ENCODE results near the gene FBXW7.

FBXW7 gene

DNA sequence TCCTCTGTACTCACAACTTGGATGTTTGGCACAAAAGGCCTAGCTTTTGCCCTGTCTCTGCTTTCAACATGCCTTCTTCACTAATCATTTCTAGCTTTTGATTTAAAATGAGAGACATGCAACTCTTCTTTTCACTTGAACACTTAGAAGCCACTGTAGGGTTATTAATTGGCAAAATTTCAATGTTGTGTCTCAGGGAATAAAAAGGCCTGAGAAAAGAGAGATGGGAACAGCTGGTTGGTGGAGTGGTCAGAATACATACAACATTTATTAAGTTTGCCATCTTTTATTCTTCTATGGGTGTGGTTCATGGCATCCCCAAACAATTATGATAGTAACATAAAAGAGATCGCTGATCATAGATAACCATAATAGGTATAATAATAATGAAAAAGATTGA lies 114.3 kb downstream of the FBXW7 start:
- DNase-seq, result no peak

DNA sequence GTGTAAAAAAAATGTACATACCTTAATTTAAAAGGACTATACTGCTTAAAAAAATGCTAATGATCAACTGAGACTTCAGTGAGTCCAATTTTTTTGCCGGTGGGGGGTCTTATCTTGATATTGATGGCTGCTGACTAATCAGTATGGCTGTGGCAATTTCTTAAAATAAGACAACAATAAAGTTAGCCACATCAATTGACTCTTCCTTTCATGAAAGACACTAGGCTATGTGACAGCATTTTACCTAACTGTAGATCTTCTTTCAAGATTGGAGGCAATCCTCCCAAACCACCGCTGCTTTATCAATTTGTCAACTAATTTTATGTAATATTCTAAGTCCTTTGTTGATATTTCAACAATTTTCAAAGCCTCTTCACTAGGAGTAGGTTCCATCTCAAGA lies 116.1 kb downstream of the FBXW7 start:
- DNase-seq, result no peak

DNA sequence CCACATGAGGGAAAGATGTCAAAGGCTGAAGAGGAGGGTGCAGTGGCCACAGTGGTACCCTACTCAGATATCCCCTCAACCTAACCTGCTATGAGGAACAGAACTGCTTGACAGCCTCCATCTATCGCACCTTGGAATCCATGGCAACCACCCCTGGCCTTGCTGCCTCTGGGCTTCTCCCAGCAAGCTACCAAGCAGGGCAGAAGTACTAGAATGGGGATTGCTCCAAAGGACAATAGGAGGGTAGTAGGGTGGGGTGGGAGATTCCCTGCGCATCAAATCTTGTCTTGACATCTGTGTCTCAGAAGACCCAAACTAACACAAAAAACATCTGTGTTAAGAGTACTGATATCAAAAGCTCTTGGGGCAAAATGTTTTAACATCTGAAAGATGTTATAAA lies 118.2 kb downstream of the FBXW7 start:
- DNase-seq, result no peak

DNA sequence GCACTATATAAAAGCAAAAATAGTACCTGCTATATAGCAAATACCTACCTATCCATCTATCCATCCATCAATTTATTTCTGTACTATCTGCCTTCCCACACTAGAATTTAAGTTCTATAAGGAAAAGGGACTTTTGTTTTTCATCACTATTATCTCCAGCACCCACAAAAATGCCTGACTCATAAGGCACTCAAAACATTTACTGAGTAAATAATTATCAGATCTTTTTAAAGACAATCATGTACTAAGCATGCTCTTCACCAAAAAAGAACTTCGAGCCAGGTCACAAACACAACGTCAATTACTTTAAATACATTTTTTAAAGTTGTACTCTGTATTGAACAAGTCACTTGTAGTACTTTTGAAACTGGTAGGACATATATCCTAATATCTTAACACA lies 119.9 kb downstream of the FBXW7 start:
- peak; percentile 43 for DNase-seq

DNA sequence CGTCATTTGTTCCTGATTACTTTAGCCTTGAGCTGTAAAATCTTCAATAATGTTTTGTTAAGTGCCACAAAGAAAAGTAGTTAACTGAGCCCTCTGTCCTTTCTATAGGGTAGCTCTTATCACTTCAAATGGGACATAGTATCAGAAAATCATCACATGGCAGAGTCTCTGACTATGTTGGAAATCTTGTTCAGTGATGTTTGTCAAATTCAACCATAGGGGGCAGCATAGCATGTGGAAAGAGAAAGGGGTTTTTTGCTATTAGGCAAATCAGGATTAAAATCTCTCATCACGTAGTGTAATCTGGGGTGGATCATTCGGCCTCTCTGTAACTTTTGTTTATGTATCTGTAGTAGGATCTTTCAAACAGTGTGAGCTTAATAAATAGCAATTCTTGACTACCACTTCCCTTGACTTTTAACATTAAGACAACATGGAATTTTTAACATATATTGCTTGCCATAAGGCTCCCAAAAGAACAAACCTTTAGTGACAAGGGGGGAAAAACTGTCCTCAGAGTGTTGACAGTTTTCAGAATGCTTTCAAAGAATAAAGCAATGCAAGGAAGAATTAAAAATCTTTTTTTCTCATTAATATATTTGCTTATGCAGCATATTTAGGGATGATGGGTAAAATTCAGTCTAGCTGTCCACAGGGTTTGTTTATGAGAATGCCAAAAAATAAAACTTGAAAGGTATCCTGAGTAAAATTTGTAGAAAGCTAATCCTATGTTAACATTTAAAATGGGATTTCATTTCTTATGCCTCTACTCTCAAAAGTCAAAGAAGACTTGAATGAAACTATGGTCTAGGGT lies 127.2 kb downstream of the FBXW7 start:
- no peak for DNase-seq

DNA sequence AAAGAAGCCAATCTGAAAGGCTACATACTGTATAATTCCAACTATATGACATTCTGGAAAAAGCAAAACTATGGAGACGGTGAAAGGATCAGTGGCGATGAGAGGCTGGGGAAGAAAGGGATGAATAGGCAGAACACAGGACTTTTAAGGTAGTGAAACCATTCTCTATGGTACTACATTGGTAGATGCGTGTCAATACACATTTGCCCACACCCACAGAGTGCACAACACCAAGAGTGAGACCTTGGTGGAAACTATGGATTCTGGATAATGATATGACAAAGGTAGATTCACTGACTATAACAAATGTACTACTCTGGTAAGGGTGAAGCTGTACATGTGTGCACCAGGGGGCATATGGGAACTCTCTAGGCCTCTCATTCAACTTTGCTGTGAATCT lies 134.5 kb downstream of the FBXW7 start:
- DNase-seq, result no peak

DNA sequence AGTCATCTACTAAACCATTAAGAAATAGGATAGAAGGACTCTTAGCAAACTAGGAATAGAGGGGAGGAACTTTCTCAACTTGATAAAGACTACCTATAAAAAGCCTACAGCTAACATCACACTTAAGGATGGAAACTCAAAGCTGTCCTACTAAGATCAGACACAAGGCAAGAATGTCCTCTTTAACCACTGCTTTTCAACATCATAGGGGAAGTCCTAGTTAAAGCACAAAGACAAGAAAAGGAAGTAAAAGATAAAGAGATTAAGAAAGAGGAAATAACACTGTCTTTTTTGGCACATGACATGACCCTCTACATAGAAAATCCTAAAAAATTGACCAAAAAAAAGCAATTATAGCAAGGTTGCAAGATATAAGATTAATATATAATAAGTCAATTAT lies 136.6 kb downstream of the FBXW7 start:
- no peak for DNase-seq

DNA sequence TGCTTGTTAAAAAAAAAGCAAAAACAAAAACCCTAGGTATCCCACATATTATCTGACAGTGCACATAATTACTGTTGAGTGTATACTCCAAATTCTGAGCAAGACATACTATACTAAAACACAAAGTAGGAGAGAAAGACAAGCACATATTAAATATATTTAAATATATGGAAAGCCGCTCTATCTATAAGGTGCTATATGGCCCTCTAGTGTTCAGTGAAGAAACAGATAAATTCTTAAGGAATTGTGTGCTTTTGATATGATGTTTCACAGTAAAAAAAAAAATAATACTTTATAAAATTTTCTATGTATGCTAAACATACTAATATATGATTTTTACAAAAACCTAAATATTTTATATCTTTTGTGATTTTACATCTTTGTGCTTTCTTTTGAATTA lies 137.8 kb downstream of the FBXW7 start:
- DNase-seq, result no peak

DNA sequence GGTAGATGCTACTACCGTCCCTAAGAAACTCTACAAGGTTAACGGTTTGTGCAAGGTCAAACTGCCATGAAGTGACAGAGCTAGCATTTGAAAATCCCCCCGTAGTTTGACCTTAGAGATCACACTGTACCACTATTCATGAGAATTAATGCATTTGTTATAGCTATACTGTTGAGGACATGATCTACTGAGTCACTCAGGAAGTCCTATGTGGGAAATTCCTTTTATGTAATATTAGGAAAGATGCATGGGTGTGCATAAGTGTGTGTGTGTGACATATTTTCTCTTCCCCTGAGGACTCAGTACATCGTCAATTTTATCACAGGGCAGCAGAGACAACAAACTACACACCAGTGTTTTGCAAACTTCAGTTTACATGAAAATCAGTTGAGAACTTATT lies 141.1 kb downstream of the FBXW7 start:
- DNase-seq, result no peak

DNA sequence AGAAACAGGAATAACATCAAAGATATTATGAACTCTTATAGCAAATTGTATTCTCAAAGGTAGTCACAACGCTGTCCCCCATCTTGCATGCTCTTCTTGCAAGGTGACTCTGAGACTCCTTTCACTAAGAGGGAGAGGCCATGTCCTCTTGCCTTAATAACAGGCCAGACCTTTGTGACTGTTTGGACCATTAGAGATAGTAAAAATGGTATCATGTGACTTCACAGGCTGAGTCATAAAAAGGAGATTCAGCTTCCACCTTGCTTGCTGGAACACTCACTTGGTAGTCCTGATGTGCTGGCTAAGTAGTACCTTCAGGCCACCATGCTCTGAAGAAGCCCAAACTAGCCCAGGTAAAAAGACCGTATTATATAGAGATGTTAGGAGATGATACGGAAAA lies 143.8 kb downstream of the FBXW7 start:
- DNase-seq, result no peak

DNA sequence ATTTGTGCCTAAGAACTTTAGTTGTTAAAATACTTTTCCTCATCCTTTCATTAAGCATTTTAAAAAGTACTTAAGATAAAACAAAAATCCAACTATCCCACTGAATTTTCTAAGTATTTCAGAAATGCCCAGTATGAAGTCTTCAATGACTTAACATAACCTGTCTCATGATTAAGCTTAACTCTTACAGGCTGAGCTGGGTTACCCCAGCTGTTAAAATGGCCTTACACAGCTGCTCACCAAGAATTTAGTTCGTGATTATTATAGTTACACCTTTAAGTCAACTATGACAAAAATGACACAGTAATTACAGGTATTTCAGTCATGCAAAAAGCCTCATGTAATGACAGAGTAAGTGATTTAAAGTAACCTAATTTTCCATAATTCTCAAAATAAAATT lies 145.7 kb downstream of the FBXW7 start:
- no peak for DNase-seq

DNA sequence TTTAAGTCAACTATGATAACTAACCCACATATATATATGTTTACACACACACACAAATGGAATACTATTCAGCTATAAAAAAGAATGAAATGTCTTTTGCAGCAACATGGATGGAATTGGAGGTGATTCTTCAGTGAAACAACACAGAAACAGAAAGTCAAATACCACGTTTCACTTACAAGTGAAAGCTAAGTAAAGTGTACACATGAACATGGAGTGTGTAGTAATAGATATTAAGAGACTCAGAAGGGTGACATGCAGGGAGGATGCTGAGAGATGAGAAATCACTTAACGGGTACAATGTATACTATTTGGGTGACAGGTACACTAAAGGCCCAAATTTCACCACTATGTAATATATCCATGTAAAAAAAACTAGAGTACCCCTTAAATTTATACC lies 146.5 kb downstream of the FBXW7 start:
- DNase-seq, result no peak

DNA sequence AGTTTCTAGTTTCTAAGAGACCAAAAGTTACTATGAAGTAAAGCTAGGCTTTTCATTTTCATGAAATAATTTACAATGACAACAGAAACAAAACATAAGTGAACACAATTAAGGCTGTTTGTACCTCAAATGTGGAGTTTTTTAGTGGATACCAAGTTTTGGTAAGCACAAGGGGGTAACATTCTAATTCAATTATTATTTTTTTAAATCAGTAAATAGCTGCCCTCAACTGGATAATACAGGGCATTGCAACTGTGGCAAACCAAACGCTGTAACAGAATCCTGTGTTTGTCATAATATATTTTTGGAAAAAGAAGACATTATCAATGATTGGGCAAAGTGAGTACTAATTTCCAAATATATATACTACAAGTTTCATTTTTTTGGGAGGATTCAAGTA lies 150.3 kb downstream of the FBXW7 start:
- DNase-seq, result no peak

DNA sequence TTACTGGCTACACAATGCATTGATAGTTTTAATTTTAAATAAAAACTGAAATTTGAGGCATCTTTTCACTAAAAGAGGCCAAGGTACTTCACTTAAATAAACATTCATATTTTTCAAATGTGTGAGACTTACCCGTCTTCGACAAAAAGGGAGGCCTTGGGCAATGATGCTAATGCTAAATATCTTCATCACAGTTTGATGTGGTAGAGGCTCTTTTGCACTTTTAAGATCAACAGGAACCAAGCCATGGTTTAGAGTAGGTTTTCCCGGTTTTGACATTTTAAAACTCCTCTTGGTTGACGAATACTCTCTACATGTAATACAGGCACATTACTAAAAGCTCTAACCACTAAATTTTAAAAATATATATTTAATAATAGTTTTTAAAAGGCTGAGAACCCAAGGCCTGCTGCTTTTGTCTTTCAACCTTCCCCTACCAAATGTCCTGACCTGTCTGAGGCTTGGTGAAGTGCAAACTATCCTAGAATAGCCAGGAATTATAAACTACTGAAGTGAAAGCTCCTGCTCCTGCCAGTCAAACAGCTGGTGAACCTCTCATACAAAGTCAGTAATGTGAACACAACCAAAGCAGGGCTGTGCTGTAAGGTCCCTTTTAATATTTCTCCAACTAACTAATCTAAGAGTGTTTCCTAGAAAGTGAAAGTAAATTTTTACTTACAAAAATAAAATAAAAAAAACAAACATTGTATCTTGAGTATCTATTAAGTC lies 153.7 kb downstream of the FBXW7 start:
- no peak for DNase-seq

DNA sequence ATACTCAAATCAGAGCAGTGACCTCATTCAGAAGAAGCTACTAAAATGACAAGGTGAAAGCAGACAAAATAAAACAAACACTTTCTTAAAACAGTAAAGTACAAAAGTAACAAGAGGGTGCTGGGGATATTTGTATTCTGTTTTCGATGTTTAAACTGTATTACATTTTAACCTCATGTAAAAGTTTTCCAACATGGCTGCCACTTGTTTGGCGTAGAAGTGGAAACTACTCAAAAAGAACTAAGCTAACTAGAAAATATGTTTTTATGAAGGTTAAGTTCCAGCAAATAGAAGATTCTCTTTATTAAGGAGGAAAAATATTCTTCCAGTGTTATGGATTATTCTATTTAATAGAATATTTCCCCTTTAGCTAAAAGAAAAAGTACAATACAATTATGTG lies 155.0 kb downstream of the FBXW7 start:
- no peak for DNase-seq

DNA sequence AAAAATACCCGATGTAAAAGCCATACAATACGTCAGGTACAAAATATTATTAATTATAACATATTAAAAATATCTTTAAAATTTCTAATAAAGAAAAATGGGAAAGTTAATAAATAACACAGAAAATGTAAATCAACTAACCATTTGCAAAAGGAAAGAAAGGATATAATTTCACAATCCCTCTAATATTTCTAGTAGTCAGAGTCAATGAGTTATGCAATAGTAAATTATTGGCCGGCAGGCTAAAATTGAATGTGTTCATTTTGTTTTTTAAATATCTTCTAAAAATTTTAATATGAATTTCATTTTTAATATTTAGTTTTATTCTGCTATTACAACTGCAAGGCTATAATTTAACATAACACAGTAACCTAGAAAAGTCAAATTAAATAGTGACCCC lies 155.7 kb downstream of the FBXW7 start:
- no peak for DNase-seq

DNA sequence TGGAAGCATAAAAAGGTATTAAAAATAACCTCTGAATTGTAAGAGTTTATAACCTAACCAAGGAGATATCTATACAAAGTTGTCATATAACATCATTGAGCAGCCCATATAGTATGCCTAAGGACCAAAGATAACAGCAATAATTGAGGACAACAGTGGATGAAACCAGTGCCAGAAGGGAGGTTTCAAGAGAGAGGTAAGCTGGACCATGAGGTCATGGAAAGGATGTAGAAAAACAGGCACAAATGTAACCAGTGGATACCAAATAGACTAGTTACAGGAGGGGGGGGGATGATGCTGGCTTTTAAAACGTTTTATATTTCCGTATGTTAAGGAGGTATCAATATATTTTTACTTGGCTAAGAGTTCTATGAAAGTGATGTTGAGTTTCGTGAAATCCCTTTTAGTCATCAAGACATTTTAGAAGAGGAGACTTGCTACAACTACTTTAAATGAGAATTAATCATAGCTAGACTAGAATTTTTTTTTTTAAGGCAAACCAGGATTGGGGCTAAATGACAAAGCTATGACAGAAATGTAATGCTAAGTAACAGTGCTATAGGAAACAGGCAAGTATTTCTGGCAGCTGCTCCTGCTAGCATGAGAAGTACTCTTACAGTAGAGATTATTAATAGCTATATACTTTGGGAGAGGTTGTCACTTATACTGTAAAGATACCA lies 161.1 kb downstream of the FBXW7 start:
- DNase-seq, result no peak

DNA sequence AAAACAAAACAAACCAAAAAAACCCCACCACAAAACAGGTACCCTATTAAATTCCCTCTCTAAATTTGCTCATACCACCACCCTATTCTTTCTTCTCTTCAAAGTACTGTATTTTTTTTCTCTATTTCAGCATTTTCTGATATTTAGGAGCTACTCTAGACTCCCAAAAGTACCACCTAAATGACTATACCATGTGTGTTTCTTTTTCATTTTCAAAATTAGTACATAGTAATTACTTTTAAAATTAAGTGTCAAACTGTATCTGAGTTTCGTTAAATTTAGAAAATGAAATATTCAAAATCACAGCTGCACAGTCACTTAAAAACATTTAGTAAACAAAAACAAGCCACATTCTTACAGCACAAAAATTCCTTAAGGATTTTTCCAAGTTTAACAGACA lies 161.7 kb downstream of the FBXW7 start:
- no peak for DNase-seq

DNA sequence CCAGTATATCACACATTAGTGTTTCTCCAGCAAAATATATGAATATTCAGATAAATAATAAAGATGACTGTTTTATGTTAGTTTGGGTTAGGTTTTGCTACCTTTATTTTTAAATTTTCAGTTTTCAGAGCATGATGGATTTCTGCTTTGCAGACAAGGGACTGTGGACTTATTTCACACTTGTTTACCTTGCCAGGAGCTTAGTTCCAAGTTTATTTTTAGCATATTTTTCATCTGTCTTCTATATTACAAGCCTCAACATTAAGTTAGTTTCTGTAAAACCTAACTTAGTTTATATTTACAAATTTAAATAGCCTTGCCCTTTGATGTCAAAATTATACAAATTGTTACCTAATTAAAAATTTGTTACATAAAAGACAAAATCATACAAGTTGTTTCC lies 163.4 kb downstream of the FBXW7 start:
- DNase-seq, result no peak

DNA sequence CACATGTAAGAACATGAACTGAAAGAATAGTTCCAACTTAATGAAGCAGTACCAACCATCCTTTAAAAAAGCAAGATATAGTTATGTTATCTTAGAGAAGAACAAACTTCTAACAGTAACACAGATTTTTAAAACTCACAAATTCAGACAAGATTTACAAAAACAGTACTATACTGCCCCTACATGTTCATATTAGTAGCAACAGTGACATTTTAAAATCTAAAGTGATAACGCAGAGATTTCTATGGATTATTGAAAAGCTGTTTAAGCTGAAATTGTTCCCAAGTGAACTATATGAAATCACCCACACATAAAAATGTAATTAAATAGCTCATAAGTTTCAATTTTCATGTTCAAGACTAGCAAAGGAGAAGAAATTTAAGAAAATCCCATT lies 166.0 kb downstream of the FBXW7 start:
- DNase-seq, result no peak

DNA sequence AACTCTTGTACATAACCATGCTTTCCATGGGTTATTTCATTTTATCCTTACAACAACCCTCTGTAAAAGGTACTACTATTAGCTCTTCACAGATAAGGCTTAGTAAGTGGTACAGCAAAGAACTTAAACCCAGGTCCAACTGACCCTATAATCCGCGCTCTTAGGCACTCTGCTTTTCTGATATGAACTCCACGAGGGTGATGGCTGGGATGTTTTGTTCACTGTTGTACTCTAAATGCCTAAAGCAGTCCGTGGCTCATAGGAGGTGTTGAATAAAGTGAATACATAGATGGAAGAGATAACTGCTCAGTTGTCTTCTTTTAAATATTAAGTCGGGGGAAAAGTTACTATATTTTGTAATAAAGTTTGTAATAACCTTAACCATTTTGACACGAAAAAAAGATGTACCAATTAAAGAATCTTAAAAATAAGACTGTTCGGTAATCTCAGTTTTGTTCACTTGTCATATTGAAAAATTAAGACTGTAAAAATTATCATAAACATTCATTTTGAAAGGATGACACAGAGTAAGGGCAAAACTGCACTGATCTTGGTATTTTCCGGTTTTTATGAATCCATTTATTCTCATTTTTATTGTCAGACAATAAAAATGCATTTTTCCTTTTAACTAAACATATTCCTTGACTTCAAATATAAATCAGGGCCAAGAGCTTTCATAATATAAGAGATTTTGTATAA lies 166.5 kb downstream of the FBXW7 start:
- DNase-seq, result no peak

DNA sequence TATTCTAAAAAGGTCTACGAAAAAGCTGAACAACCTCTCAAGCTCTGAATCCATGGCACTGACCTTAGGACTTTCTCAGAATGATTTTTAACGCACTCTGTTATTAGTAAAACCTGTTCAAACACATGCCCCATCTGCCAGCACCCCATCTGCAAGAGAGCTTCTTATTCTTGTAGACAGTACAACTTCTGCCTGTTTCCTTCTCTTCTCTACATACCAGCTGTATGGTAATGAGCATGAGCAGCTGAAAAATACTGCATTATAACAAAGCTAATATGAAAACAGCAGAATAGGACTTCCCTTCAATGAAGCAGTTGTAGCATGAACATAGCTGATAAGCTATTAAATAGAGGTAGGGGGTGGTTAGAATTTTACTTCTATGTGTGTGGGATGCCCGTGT lies 167.9 kb downstream of the FBXW7 start:
- DNase-seq, result no peak

DNA sequence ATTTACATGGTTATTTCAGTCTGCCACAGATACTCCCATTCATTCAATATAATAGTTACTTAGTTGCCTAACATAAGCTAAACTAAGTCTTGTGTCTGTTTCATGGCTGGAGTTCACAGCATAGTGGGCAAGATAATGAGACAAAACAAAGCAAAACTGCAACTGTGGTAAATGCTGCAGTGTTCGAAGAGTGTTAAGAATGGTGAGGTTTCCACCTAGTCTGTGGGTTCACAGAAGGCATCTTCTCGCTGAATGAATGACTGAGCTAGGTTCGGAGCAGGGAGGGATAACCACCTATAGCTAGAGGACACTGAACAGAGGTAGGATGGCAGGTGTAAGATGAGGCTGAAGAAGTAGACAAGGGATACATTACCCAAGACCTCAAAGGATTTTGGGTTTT lies 171.0 kb downstream of the FBXW7 start:
- no peak for DNase-seq

DNA sequence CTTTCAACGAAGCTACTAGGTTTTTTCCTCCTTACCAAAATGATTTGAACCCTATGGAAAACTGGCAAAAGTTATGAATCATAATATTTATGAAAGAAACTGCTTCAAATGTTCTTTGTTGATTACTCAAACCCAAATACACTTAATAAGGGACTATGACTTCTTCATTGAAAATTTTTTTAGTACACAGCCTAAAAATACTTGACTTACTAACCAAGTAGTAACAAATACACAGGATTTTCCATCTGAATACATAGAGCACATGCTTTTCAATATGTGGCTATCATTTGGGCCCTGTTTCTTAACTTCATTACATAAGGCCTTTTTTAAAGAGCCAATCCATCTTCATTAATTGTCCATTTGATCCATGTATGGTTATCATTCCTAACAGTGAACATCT lies 171.5 kb downstream of the FBXW7 start:
- DNase-seq, result no peak

Data from NCI-H226 (cell line).